Stimulated activated naive B cell treated with anti-CD40 and anti-IgM and Interleukin-4, amounts not matched to agents 10 μg/mL and 1 μg/mL and 100 μg/mL, for 72 hours (primary cell): ENCODE data around the gene FBXO4.

Source experiments
- ATAC-seq, 2 donors: fragments of 150-1000 bp; cut with Tn5 transposase; replicated peaks; 2 replicates each; pipeline ENCODE4 v1.10.0; 2021; ENCODE audit warnings: moderate library complexity in 1 of 2
- DNase-seq: peaks from one replicate; pipeline ENCODE4 v3.0.0; 2021
- H3K27ac Mint-ChIP-seq: one replicate; pipeline ENCODE4 v1.8.0; 2022; ENCODE audit warnings: mild to moderate bottlenecking, mixed read lengths
- H3K27me3 Mint-ChIP-seq, 2 donors: one replicate each; pipeline ENCODE4 v1.8.0; 2022; ENCODE audit warnings: mixed read lengths in 2 of 2
- H3K36me3 Mint-ChIP-seq, 2 donors: one replicate each; pipeline ENCODE4 v1.8.0; 2022; ENCODE audit warnings: mixed read lengths in 2 of 2, mild to moderate bottlenecking in 1 of 2
- H3K4me1 Mint-ChIP-seq, 2 donors: one replicate each; pipeline ENCODE4 v1.8.0; 2022; ENCODE audit warnings: mixed read lengths in 2 of 2, mild to moderate bottlenecking in 1 of 2
- H3K4me3 Mint-ChIP-seq, 2 donors: one replicate each; pipeline ENCODE4 v1.8.0; 2022; ENCODE audit warnings: mild to moderate bottlenecking in 2 of 2, mixed read lengths in 2 of 2, moderate library complexity in 1 of 2
- H3K9me3 Mint-ChIP-seq, 2 donors: one replicate each; pipeline ENCODE4 v1.8.0; 2022; ENCODE audit warnings: mixed read lengths in 2 of 2, mild to moderate bottlenecking in 1 of 2

Gene FBXO4

GRCh38 chr5:41924872-41925554 lies at the start of gene FBXO4:
Gene FBXO4 (plus strand): TSS chr5:41925281. CDS start chr5:41925310, 29 bp downstream.
- DNase-seq (peak; percentile 89), ATAC-seq (peak; percentile 92 to 94)
- peak within 1 kb of the TSS; percentile 93 to 96 for H3K4me3 Mint-ChIP-seq
- H3K27me3 Mint-ChIP-seq, result no peaks in the 10 kb centered on the region
- H3K4me1 Mint-ChIP-seq, result peaks cover 14 to 27% of the 10 kb centered on the region in 2 donors
- H3K27ac Mint-ChIP-seq, result peak within 1 kb of the TSS; percentile 100
- H3K9me3 Mint-ChIP-seq, result no peaks in the 10 kb centered on the region
- peaks cover 14 to 20% of the 10 kb centered on the region in 2 donors for H3K36me3 Mint-ChIP-seq

- Mint-ChIP-seq H3K4me3 (no peak overlapping the region), H3K27me3 (peaks cover 19 to 24% of the 10 kb centered on the region in 2 donors), H3K27ac (no peak overlapping the region), H3K4me1 (no peaks in the 10 kb centered on the region), H3K9me3 (peaks cover 0 to 3% of the 10 kb centered on the region in 2 donors), H3K36me3 (no peaks in the 10 kb centered on the region)
- no peak for ATAC-seq
- DNase-seq, result no peak
Measured at GRCh38 chr5:41876678-41877077, 48.4 kb upstream of the FBXO4 start.

- Mint-ChIP-seq H3K27ac (no peak overlapping the region), H3K27me3 (peaks cover 19 to 24% of the 10 kb centered on the region in 2 donors), H3K4me3 (no peak overlapping the region), H3K36me3 (no peaks in the 10 kb centered on the region), H3K9me3 (peaks cover 0 to 3% of the 10 kb centered on the region in 2 donors), H3K4me1 (no peaks in the 10 kb centered on the region)
- no peak for DNase-seq
- no peak for ATAC-seq
Measured at GRCh38 chr5:41877408-41877807, 47.7 kb upstream of the FBXO4 start.

GRCh38 chr5:41878173-41878572 lies 46.9 kb upstream of the FBXO4 start:
- DNase-seq (no peak), ATAC-seq (no peak)
- Mint-ChIP-seq H3K4me1 (no peaks in the 10 kb centered on the region), H3K27me3 (peaks cover 19 to 26% of the 10 kb centered on the region in 2 donors), H3K36me3 (no peaks in the 10 kb centered on the region), H3K4me3 (no peak overlapping the region), H3K9me3 (peaks cover 0 to 3% of the 10 kb centered on the region in 2 donors), H3K27ac (no peak overlapping the region)

GRCh38 chr5:41878643-41879478 lies 46.2 kb upstream of the FBXO4 start:
- H3K9me3 Mint-ChIP-seq, result peaks cover 0 to 3% of the 10 kb centered on the region in 2 donors
- H3K4me1 Mint-ChIP-seq, result no peaks in the 10 kb centered on the region
- DNase-seq (no peak), ATAC-seq (no peak)
- no peak overlapping the region for H3K4me3 Mint-ChIP-seq
- H3K27ac Mint-ChIP-seq, result no peak overlapping the region
- H3K36me3 Mint-ChIP-seq, result no peaks in the 10 kb centered on the region
- H3K27me3 Mint-ChIP-seq, result peaks cover 19 to 30% of the 10 kb centered on the region in 2 donors

- H3K4me1 Mint-ChIP-seq, result no peaks in the 10 kb centered on the region
- H3K4me3 Mint-ChIP-seq, result no peak overlapping the region
- H3K27ac Mint-ChIP-seq, result no peak overlapping the region
- ATAC-seq (no peak), DNase-seq (no peak)
- peaks cover 0 to 3% of the 10 kb centered on the region in 2 donors for H3K9me3 Mint-ChIP-seq
- no peaks in the 10 kb centered on the region for H3K36me3 Mint-ChIP-seq
- peaks cover 27 to 48% of the 10 kb centered on the region in 2 donors for H3K27me3 Mint-ChIP-seq
Measured at GRCh38 chr5:41882765-41883164, 42.3 kb upstream of the FBXO4 start.

GRCh38 chr5:41883243-41883642 lies 41.8 kb upstream of the FBXO4 start:
- Mint-ChIP-seq H3K4me3 (no peak overlapping the region), H3K4me1 (no peaks in the 10 kb centered on the region), H3K27me3 (peaks cover 28 to 53% of the 10 kb centered on the region in 2 donors), H3K36me3 (no peaks in the 10 kb centered on the region), H3K27ac (no peak overlapping the region), H3K9me3 (peaks cover 0 to 3% of the 10 kb centered on the region in 2 donors)
- DNase-seq (no peak), ATAC-seq (no peak)

- ATAC-seq, result no peak
- DNase-seq, result no peak
- no peak overlapping the region for H3K27ac Mint-ChIP-seq
- no peaks in the 10 kb centered on the region for H3K4me1 Mint-ChIP-seq
- no peaks in the 10 kb centered on the region for H3K36me3 Mint-ChIP-seq
- H3K9me3 Mint-ChIP-seq, result peaks cover 0 to 3% of the 10 kb centered on the region in 2 donors
- H3K4me3 Mint-ChIP-seq, result no peak overlapping the region
- H3K27me3 Mint-ChIP-seq, result peaks cover 30 to 49% of the 10 kb centered on the region in 2 donors
Measured at GRCh38 chr5:41883936-41884335, 41.1 kb upstream of the FBXO4 start.

GRCh38 chr5:41885286-41885685 lies 39.8 kb upstream of the FBXO4 start:
- Mint-ChIP-seq H3K4me3 (no peak overlapping the region), H3K27me3 (peaks cover 28 to 46% of the 10 kb centered on the region in 2 donors), H3K9me3 (peaks cover 0 to under 1% of the 10 kb centered on the region in 2 donors), H3K36me3 (no peaks in the 10 kb centered on the region), H3K4me1 (no peaks in the 10 kb centered on the region), H3K27ac (no peak overlapping the region)
- no peak for ATAC-seq
- no peak for DNase-seq

- Mint-ChIP-seq H3K27me3 (peaks cover 46 to 47% of the 10 kb centered on the region in 2 donors), H3K4me3 (no peak overlapping the region), H3K27ac (no peak overlapping the region)
Measured at GRCh38 chr5:41891066-41891707, 33.9 kb upstream of the FBXO4 start.

GRCh38 chr5:41892031-41892430 lies 33.0 kb upstream of the FBXO4 start:
- H3K36me3 Mint-ChIP-seq, result no peaks in the 10 kb centered on the region
- peaks cover 0 to 1% of the 10 kb centered on the region in 2 donors for H3K9me3 Mint-ChIP-seq
- H3K4me3 Mint-ChIP-seq, result no peak overlapping the region
- ATAC-seq, result no peak
- no peaks in the 10 kb centered on the region for H3K4me1 Mint-ChIP-seq
- peaks cover 52 to 54% of the 10 kb centered on the region in 2 donors for H3K27me3 Mint-ChIP-seq
- DNase-seq, result no peak
- H3K27ac Mint-ChIP-seq, result no peak overlapping the region

More at GRCh38 chr5:41891066-41891707, 33.9 kb upstream of the FBXO4 start:
- no peak for DNase-seq
- ATAC-seq, result no peak
- Mint-ChIP-seq H3K4me1 (no peaks in the 10 kb centered on the region), H3K9me3 (peaks cover 0 to 1% of the 10 kb centered on the region in 2 donors), H3K36me3 (no peaks in the 10 kb centered on the region)

GRCh38 chr5:41893074-41893851 lies 31.8 kb upstream of the FBXO4 start:
- DNase-seq (no peak), ATAC-seq (no peak)
- Mint-ChIP-seq H3K27me3 (peaks cover 43 to 47% of the 10 kb centered on the region in 2 donors), H3K36me3 (no peaks in the 10 kb centered on the region), H3K4me3 (peak overlapping the region in 1 of 2 donors; percentile 26), H3K27ac (no peak overlapping the region), H3K4me1 (no peaks in the 10 kb centered on the region), H3K9me3 (peaks cover 0 to 1% of the 10 kb centered on the region in 2 donors)

- no peaks in the 10 kb centered on the region for H3K36me3 Mint-ChIP-seq
- H3K27ac Mint-ChIP-seq, result no peak overlapping the region
- peaks cover 34 to 37% of the 10 kb centered on the region in 2 donors for H3K27me3 Mint-ChIP-seq
- ATAC-seq (no peak), DNase-seq (no peak)
- no peak overlapping the region for H3K4me3 Mint-ChIP-seq
- no peaks in the 10 kb centered on the region for H3K4me1 Mint-ChIP-seq
- H3K9me3 Mint-ChIP-seq, result peaks cover 0 to 1% of the 10 kb centered on the region in 2 donors
Measured at GRCh38 chr5:41896230-41896629, 28.9 kb upstream of the FBXO4 start.
